SJSA1 (cell line): ENCODE results near the gene DOCK3. TPM values are rescaled to one million over a fixed set of nuclear protein-coding genes. Genes with fewer than 3 reads are reported as not detected.

Source experiments
- DNase-seq, 2 experiments: peaks; one replicate each; pipeline ENCODE4 v3.0.0-alpha.2; 2015 to 2020; ENCODE audit warnings: low spot score in 2 of 2, low read depth in 1 of 2
- H3K27ac ChIP-seq: fragments of 250-450 bp; sonication (Bioruptor Pico); 2 replicates; pipeline ENCODE4 v1.5.1; 2020; ENCODE audit warnings: mild to moderate bottlenecking, moderate library complexity
- H3K27me3 ChIP-seq: fragments of 250-450 bp; sonication (Bioruptor Pico); replicated peaks from 2 replicates; pipeline ENCODE4 v1.5.1; 2020; ENCODE audit warnings: mild to moderate bottlenecking, moderate library complexity
- H3K36me3 ChIP-seq: fragments of 250-450 bp; sonication (Bioruptor Pico); 2 replicates; pipeline ENCODE4 v1.5.1; 2020; ENCODE audit warnings: mild to moderate bottlenecking
- H3K4me1 ChIP-seq: fragments of 250-450 bp; sonication (Bioruptor Pico); replicated peaks from 2 replicates; pipeline ENCODE4 v1.6.1; 2021; ENCODE audit warnings: mild to moderate bottlenecking
- H3K4me3 ChIP-seq: fragments of 250-450 bp; sonication (Bioruptor Pico); 2 replicates; pipeline ENCODE4 v1.5.1; 2020; ENCODE audit warnings: mild to moderate bottlenecking
- H3K9me3 ChIP-seq: fragments of 250-450 bp; sonication (Bioruptor Pico); replicated peaks from 2 replicates; pipeline ENCODE4 v1.5.1; 2020; ENCODE audit warnings: mild to moderate bottlenecking
- total RNA-seq: library from RNA; depleted of rRNA; stranded (reverse); fragments of >200 nt; shearing (Covaris generic); gene quantifications from 2 replicates; pipeline ENCODE4 v1.2.3, GENCODE V29; 2014

The DOCK3 gene
- total RNA-seq, 1 experiment from 2014 or later, result 0.29 TPM

- H3K4me1 ChIP-seq, result no peaks in the 10 kb centered on the region
- no peak overlapping the region for H3K27ac ChIP-seq
- H3K9me3 ChIP-seq, result no peaks in the 10 kb centered on the region
- H3K36me3 ChIP-seq, result no peaks in the 10 kb centered on the region
- H3K27me3 ChIP-seq, result no peaks in the 10 kb centered on the region
- no peak overlapping the region for H3K4me3 ChIP-seq
- DNase-seq, result no peak
Observed at GRCh38 chr3:50642382-50642781, 32.3 kb upstream of the DOCK3 start.

DNA sequence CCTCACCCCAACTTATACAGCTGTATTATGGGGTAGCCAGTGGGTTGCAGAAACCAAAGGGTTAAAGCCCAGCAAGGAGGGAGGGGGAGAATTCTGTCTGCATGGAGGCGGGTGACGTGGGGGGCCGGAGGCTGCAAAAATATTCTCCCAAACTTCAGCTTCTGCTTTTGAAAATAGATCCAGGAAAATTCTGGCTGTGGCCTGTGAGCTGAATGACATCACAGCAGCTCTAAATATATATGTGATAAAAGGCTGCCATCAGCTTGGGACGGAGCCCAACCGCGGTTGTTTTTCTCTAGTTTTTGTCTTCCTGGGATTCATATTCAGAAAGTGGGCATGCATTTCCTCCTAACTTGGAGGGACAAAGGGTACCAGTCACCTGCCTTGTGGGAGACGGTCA lies 30.2 kb upstream of the DOCK3 start:
- H3K27ac ChIP-seq, result no peak overlapping the region
- H3K36me3 ChIP-seq, result no peaks in the 10 kb centered on the region
- DNase-seq, result no peak
- no peak overlapping the region for H3K4me3 ChIP-seq
- H3K9me3 ChIP-seq, result no peaks in the 10 kb centered on the region
- H3K4me1 ChIP-seq, result no peaks in the 10 kb centered on the region
- no peaks in the 10 kb centered on the region for H3K27me3 ChIP-seq

DNA sequence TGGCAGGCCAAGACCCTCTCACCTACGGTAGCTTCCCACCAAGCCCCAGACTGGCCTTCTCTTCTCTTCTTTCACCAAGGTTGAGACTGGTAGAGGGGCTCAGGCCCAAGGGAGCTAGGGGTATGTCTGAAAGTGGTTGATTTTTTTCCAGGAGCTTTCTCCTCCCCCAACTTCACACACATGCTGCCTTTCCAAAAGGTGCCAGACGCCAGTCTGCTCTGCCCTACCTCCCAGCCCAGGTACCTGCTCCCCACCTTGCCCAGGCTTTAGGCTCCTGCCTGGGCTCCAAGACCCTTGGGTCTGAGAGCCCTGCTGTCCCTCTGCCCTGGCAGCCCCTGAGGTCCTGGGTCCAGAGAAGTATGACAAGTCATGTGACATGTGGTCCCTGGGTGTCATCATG lies 29.3 kb upstream of the DOCK3 start:
- no peak for DNase-seq
- no peak overlapping the region for H3K4me3 ChIP-seq
- no peaks in the 10 kb centered on the region for H3K27me3 ChIP-seq
- H3K36me3 ChIP-seq, result no peaks in the 10 kb centered on the region
- H3K4me1 ChIP-seq, result no peaks in the 10 kb centered on the region
- H3K27ac ChIP-seq, result no peak overlapping the region
- no peaks in the 10 kb centered on the region for H3K9me3 ChIP-seq

DNA sequence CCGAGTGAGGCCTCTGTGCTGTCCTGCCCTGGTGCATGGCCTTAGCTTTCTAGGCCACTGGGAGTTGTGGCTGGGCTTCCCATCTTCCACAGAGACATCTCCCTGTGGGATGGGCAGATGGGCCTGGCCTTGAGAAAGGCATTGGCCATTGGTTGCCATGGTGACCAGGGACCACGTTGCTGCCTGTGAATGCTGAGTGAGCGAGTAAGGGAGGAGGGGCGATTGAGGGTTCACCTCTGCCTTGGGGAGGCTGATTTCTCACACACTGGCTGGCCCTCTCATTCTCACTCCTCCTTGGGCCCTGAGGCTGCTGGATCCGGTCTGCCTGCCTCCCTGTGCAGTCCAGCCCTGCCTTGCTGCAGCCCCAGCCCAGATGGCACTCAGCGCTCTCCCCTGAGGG lies 26.4 kb upstream of the DOCK3 start:
- no peak for DNase-seq
- no peaks in the 10 kb centered on the region for H3K36me3 ChIP-seq
- no peaks in the 10 kb centered on the region for H3K9me3 ChIP-seq
- no peaks in the 10 kb centered on the region for H3K4me1 ChIP-seq
- no peak overlapping the region for H3K27ac ChIP-seq
- H3K4me3 ChIP-seq, result no peak overlapping the region
- no peaks in the 10 kb centered on the region for H3K27me3 ChIP-seq

GRCh38 chr3:50648944-50649343 lies 25.8 kb upstream of the DOCK3 start:
- Histone ChIP-seq H3K27me3 (no peaks in the 10 kb centered on the region), H3K36me3 (no peaks in the 10 kb centered on the region), H3K27ac (no peak overlapping the region), H3K4me3 (no peak overlapping the region), H3K9me3 (no peaks in the 10 kb centered on the region), H3K4me1 (no peaks in the 10 kb centered on the region)
- DNase-seq, result no peak

GRCh38 chr3:50649451-50649931 lies 25.2 kb upstream of the DOCK3 start:
- no peak overlapping the region for H3K4me3 ChIP-seq
- H3K4me1 ChIP-seq, result no peaks in the 10 kb centered on the region
- H3K36me3 ChIP-seq, result no peaks in the 10 kb centered on the region
- no peak overlapping the region for H3K27ac ChIP-seq
- no peaks in the 10 kb centered on the region for H3K27me3 ChIP-seq
- DNase-seq, result no peak
- no peaks in the 10 kb centered on the region for H3K9me3 ChIP-seq

GRCh38 chr3:50650018-50650417 lies 24.7 kb upstream of the DOCK3 start:
- Histone ChIP-seq H3K4me3 (no peak overlapping the region), H3K27me3 (no peaks in the 10 kb centered on the region), H3K36me3 (no peaks in the 10 kb centered on the region), H3K4me1 (no peaks in the 10 kb centered on the region), H3K27ac (no peak overlapping the region), H3K9me3 (no peaks in the 10 kb centered on the region)
- no peak for DNase-seq

- Histone ChIP-seq H3K4me3 (no peak overlapping the region), H3K4me1 (no peaks in the 10 kb centered on the region), H3K27ac (no peak overlapping the region), H3K36me3 (no peaks in the 10 kb centered on the region), H3K27me3 (no peaks in the 10 kb centered on the region), H3K9me3 (no peaks in the 10 kb centered on the region)
- no peak for DNase-seq
Observed at GRCh38 chr3:50651445-50651844, 23.3 kb upstream of the DOCK3 start.

GRCh38 chr3:50651920-50652529 lies 22.7 kb upstream of the DOCK3 start:
- H3K27me3 ChIP-seq, result no peaks in the 10 kb centered on the region
- no peak for DNase-seq
- no peaks in the 10 kb centered on the region for H3K4me1 ChIP-seq
- H3K27ac ChIP-seq, result no peak overlapping the region
- no peaks in the 10 kb centered on the region for H3K36me3 ChIP-seq
- H3K4me3 ChIP-seq, result no peak overlapping the region
- no peaks in the 10 kb centered on the region for H3K9me3 ChIP-seq

GRCh38 chr3:50652709-50653108 lies 22.0 kb upstream of the DOCK3 start:
- no peaks in the 10 kb centered on the region for H3K27me3 ChIP-seq
- H3K36me3 ChIP-seq, result no peaks in the 10 kb centered on the region
- H3K9me3 ChIP-seq, result no peaks in the 10 kb centered on the region
- no peak for DNase-seq
- H3K4me3 ChIP-seq, result no peak overlapping the region
- no peaks in the 10 kb centered on the region for H3K4me1 ChIP-seq
- no peak overlapping the region for H3K27ac ChIP-seq

- no peaks in the 10 kb centered on the region for H3K36me3 ChIP-seq
- no peaks in the 10 kb centered on the region for H3K4me1 ChIP-seq
- DNase-seq, result no peak
- H3K27ac ChIP-seq, result no peak overlapping the region
- H3K27me3 ChIP-seq, result no peaks in the 10 kb centered on the region
- H3K4me3 ChIP-seq, result no peak overlapping the region
- no peaks in the 10 kb centered on the region for H3K9me3 ChIP-seq
Observed at GRCh38 chr3:50653937-50654595, 20.7 kb upstream of the DOCK3 start.

DNA sequence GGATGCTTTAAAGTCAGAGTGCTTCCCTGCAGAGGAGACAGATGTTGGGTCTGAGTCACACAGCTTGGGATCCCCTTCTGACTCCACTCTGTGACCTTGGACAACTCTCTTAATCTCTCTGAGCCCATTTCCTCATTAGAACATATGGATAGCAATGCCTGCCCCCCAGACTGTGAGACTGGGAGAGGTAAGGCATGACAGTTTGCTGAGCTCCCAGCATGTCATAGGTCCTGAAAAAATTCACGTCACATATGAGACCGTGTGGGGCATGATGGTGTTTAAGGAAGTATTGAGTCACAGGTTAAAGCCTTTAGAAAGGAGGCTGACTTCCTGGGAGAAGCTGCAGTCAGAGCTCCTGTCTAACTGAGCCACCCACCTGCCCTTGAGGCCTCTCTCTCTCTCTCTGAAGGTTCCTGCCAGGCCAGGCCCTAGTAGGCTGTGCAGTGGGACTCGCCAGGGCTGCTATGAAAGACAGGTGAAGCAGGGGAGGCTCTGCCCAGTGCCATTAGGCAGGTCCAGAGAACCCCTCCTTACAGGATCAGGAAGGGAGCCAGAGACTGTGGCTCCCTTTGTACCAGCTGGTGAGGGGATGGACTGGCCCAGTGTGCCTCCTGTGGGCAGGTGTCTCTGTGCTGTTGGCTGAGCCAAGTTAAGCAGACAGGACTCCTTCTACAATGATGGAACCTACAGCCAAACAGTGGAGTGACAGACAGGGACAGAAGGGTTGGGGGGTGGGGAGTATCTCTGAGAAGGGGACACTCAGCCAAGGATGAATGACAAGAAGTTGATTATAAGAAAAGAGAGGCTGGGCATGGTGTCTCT lies 19.5 kb upstream of the DOCK3 start:
- H3K4me1 ChIP-seq, result no peaks in the 10 kb centered on the region
- no peak overlapping the region for H3K27ac ChIP-seq
- no peaks in the 10 kb centered on the region for H3K9me3 ChIP-seq
- no peaks in the 10 kb centered on the region for H3K36me3 ChIP-seq
- H3K27me3 ChIP-seq, result no peaks in the 10 kb centered on the region
- no peak for DNase-seq
- no peak overlapping the region for H3K4me3 ChIP-seq

DNA sequence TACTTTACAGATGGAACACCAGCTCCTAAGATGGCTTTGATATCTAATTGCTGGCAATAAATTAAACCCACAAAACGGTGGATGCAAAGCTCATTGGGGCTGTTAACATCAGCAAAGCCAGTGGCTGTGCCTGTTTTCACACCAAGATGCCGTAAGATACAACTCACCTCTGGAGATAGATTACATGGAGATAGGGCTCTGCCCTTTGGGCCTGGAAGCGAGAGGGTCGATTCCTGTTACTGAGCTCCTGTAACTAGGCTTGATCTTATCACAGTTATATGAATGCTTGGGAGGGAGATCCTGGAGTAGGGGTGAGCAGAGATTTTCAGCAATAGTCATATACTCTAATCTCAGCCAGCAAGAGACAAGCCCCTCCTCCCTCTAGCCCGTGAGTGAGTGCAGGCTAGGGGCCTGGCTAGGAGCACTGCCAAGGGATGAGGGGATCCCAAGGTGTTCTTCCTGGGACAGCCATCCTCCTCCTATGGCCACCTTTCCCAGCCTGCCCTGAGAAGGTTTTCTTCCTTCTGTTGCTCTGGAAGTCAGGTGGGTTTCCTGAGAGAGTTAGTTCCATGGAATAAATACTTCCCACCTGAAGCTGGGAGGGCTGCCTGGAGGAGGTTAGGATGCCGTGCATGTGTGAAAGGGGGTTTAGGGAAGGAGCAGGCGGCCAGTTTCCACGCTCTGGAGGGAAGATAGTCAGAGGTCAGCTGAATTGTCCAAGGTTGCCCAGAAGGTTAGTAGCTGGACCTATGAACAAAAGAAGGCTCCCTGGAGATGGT lies 18.1 kb upstream of the DOCK3 start:
- Histone ChIP-seq H3K4me3 (no peak overlapping the region), H3K27me3 (no peaks in the 10 kb centered on the region), H3K4me1 (no peaks in the 10 kb centered on the region), H3K36me3 (no peaks in the 10 kb centered on the region), H3K9me3 (no peaks in the 10 kb centered on the region), H3K27ac (no peak overlapping the region)
- DNase-seq, result no peak
